ENCODE data around the gene PYURF.

DNA sequence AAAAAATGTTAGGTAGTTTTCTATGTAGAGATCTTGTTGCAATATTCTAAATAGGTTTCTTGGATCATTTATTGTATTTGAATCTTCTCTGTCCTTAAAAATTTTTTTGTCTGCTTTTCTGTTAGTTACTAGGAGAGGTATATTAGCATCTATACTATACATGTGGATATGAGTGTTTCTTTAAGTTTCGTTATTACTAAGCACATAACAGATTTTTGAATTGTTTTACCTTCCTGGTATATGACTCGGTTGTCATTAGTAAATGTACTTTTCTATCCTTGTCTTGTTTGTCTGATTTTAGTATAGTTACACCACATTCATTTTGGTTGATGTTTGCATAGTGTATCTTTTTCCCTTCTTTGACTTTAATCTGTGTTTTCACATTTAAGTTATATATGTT lies 20.2 kb downstream of the PYURF start:
- TF ChIP-seq, protein P1, sequence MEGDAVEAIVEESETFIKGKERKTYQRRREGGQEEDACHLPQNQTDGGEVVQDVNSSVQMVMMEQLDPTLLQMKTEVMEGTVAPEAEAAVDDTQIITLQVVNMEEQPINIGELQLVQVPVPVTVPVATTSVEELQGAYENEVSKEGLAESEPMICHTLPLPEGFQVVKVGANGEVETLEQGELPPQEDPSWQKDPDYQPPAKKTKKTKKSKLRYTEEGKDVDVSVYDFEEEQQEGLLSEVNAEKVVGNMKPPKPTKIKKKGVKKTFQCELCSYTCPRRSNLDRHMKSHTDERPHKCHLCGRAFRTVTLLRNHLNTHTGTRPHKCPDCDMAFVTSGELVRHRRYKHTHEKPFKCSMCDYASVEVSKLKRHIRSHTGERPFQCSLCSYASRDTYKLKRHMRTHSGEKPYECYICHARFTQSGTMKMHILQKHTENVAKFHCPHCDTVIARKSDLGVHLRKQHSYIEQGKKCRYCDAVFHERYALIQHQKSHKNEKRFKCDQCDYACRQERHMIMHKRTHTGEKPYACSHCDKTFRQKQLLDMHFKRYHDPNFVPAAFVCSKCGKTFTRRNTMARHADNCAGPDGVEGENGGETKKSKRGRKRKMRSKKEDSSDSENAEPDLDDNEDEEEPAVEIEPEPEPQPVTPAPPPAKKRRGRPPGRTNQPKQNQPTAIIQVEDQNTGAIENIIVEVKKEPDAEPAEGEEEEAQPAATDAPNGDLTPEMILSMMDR (IDR thresholded peaks at IDR 0.05): no peak
- TF ChIP-seq JUND (IDR thresholded peaks at IDR 0.05): no peak
- no peak for TF ChIP-seq TAF1 (IDR thresholded peaks at IDR 0.05; ENCODE audit: borderline replicate concordance, low read depth, low read length)
- TF ChIP-seq, protein P2, sequence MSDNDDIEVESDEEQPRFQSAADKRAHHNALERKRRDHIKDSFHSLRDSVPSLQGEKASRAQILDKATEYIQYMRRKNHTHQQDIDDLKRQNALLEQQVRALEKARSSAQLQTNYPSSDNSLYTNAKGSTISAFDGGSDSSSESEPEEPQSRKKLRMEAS (IDR thresholded peaks at IDR 0.05; ENCODE audit: low read depth): no peak
- no peak for TF ChIP-seq EZH2phosphoT487 (IDR thresholded peaks at IDR 0.05; ENCODE audit: borderline replicate concordance, low read depth)

Data from SK-N-SH (cell line).